Spinal cord (tissue), 10 donors: ENCODE data around the gene PCDHA6. TPM values are rescaled to one million over a fixed set of nuclear protein-coding genes. Genes with fewer than 3 reads are reported as not detected.
"Not testable (repeated sequence)": the region's sequence is repeated elsewhere in the genome, so short reads cannot be mapped to it uniquely, and the experiment has no call there.

Source experiments
- DNase-seq, 6 donors: peaks; one replicate each; pipeline versions ENCODE4 v3.0.0 to v3.0.0-alpha.2; 2013 to 2015; ENCODE audit warnings: low spot score in 6 of 6, low read depth in 4 of 6
- H3K27ac ChIP-seq: one replicate; pipeline ENCODE4 v1.5.1; 2013; ENCODE audit warnings: low read depth, low read length, control low read depth
- H3K27me3 ChIP-seq: one replicate; pipeline ENCODE4 v1.6.1; 2013; ENCODE audit warnings: low read length; ENCODE audit not compliant: control insufficient read depth, insufficient read depth
- H3K36me3 ChIP-seq: one replicate; pipeline ENCODE4 v1.6.1; 2013; ENCODE audit warnings: low read length; ENCODE audit not compliant: control insufficient read depth, insufficient read depth
- H3K4me1 ChIP-seq: one replicate; pipeline ENCODE4 v1.6.1; 2013; ENCODE audit warnings: low read length; ENCODE audit not compliant: control insufficient read depth, insufficient read depth
- H3K4me3 ChIP-seq: one replicate; pipeline ENCODE4 v1.5.1; 2013; ENCODE audit warnings: low read depth, low read length, control low read depth
- H3K9me3 ChIP-seq: one replicate; pipeline ENCODE4 v1.6.1; 2013; ENCODE audit warnings: low read length; ENCODE audit not compliant: control insufficient read depth, insufficient read depth
- WGBS: methylation state at CpG from one replicate; pipeline ENCODE4 v1.1.5; 2013; ENCODE audit warnings: missing lambda C conversion rate; ENCODE audit not compliant: insufficient coverage; 5-methylcytosine and 5-hydroxymethylcytosine counted together
- polyA plus RNA-seq, 2 donors: library from polyadenylated mRNA; unstranded; fragments of 120-200 nt; gene quantifications; one replicate each; pipeline ENCODE4 v1.2.1, GENCODE V29; 2013; ENCODE audit not compliant: insufficient read length in 2 of 2
- total RNA-seq, 2 donors: library from RNA; depleted of rRNA in 1 of 2; stranded (reverse); fragments of 120-200 nt in 1 of 2; fragments of >200 nt in 1 of 2; gene quantifications; one replicate each; pipeline versions ENCODE4 v1.2.3 to v1.2.4, GENCODE V29; 2013 to 2014
- donor health status: healthy.

Gene PCDHA6
- total and polyA plus RNA-seq, 4 donors = 3.0 to 12.9 (median 9.9) TPM

DNA sequence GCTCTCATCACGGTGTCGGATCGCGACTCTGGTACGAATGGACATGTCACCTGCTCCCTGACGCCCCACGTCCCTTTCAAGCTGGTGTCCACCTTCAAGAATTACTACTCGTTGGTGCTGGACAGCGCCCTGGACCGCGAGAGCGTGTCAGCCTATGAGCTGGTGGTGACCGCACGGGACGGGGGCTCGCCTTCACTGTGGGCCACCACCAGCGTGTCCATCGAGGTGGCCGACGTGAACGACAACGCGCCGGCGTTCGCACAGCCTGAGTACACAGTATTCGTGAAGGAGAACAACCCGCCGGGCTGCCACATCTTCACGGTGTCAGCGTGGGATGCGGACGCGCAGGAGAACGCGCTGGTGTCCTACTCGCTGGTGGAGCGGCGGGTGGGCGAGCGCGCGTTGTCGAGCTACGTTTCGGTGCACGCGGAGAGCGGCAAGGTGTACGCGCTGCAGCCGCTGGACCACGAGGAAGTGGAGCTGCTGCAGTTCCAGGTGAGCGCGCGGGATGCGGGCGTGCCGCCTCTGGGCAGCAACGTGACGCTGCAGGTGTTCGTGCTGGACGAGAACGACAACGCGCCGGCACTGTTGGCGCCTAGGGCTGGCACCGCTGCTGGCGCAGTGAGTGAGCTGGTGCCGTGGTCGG lies 31.6 kb upstream of the PCDHA6 start:
- H3K27me3 ChIP-seq, H3K4me1 ChIP-seq, H3K27ac ChIP-seq, H3K36me3 ChIP-seq, DNase-seq, H3K4me3 ChIP-seq: not testable (repeated sequence)
- peaks cover 14% of the 10 kb centered on the region for H3K9me3 ChIP-seq
- 46% methylated on average over 72 of the region's 72 CpGs for WGBS

DNA sequence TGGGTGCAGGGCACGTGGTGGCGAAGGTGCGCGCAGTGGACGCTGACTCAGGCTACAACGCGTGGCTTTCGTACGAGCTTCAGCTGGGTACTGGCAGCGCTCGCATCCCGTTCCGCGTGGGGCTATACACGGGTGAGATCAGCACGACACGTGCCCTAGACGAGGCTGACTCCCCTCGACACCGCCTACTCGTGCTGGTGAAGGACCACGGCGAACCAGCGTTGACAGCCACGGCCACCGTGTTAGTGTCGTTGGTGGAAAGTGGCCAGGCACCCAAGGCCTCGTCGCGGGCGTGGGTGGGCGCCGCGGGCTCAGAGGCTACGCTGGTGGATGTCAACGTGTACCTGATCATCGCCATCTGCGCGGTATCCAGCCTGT lies 31.1 kb upstream of the PCDHA6 start:
- no peak overlapping the region for H3K4me3 ChIP-seq
- no peaks in the 10 kb centered on the region for H3K27me3 ChIP-seq
- WGBS = 48% methylated on average over 39 of the region's 39 CpGs
- H3K9me3 ChIP-seq = peaks cover 14% of the 10 kb centered on the region
- DNase-seq = no peak
- H3K4me1 ChIP-seq = no peaks in the 10 kb centered on the region
- no peak overlapping the region for H3K27ac ChIP-seq
- peaks cover 8% of the 10 kb centered on the region for H3K36me3 ChIP-seq

DNA sequence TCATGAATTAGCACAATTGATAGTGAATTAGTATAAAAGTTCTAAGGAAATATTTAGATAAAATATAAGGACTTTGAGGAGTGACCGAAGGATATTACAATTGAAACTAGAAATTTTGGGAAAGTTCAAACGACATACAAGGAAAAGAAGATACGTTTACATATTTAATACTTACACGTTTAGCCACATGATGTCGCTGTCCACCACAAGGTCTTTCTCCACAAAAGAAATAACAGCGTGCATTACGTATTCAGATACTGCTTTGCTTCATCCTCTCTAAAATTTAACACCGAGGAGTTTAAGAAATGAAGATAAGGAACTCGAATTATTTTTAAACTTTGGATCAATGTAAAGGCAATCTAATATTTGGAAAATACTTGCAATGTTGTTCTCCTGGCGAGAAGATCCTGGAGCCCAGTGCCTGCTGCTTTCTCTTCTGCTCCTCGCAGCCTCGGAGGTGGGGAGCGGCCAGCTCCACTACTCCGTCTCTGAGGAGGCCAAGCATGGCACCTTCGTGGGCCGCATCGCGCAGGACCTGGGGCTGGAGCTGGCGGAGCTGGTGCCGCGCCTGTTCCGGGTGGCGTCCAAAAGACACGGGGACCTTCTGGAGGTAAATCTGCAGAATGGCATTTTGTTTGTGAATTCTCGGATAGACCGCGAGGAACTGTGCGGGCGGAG lies 26.8 kb upstream of the PCDHA6 start, which contains the start of gene PCDHA3:
PCDHA3 (plus strand) TSS at position 242 of the 678 bp plus-strand sequence.
- WGBS = 21% methylated on average over 21 of the region's 29 CpGs
- peak within 1 kb of the TSS; percentile 11 for H3K4me3 ChIP-seq
- H3K27ac ChIP-seq = no peak within 1 kb of the TSS
- peaks cover 17% of the 10 kb centered on the region for H3K9me3 ChIP-seq
- H3K27me3 ChIP-seq = no peaks in the 10 kb centered on the region
- no peaks in the 10 kb centered on the region for H3K4me1 ChIP-seq
- DNase-seq = peak in 2 of 6 donors; percentile 44 to 75
- peaks cover 16% of the 10 kb centered on the region for H3K36me3 ChIP-seq

DNA sequence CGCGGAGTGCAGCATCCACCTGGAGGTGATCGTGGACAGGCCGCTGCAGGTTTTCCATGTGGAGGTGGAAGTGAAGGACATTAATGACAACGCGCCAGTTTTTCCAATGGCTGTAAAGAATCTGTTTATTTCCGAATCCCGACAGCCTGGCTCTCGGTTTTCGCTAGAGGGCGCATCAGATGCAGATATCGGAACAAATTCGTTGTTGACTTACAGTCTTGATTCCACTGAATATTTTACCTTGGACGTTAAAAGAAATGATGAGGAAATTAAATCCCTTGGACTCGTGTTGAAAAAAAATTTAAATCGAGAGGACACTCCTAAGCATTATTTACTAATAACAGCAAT lies 26.3 kb upstream of the PCDHA6 start:
- Histone ChIP-seq H3K4me3 (no peak overlapping the region), H3K27me3 (no peaks in the 10 kb centered on the region), H3K9me3 (peaks cover 17% of the 10 kb centered on the region), H3K27ac (no peak overlapping the region), H3K4me1 (no peaks in the 10 kb centered on the region), H3K36me3 (peaks cover 15% of the 10 kb centered on the region)
- 2% methylated on average over 5 of the region's 16 CpGs for WGBS
- DNase-seq = peak in 2 of 6 donors; percentile 17 to 44

DNA sequence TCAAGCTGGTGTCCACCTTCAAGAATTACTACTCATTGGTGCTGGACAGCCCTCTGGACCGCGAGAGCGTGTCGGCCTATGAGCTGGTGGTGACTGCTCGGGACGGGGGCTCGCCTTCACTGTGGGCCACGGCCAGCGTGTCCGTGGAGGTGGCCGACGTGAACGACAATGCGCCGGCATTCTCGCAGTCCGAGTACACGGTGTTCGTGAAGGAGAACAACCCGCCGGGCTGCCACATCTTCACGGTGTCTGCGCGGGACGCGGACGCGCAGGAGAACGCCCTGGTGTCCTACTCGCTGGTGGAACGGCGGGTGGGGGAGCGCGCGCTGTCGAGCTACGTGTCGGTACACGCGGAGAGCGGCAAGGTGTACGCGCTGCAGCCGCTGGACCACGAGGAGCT lies 25.4 kb upstream of the PCDHA6 start:
- H3K4me1 ChIP-seq, DNase-seq, H3K27me3 ChIP-seq, H3K27ac ChIP-seq, H3K36me3 ChIP-seq, H3K4me3 ChIP-seq: not testable (repeated sequence)
- H3K9me3 ChIP-seq = peaks cover 10% of the 10 kb centered on the region
- WGBS = 39% methylated on average over 45 of the region's 45 CpGs

DNA sequence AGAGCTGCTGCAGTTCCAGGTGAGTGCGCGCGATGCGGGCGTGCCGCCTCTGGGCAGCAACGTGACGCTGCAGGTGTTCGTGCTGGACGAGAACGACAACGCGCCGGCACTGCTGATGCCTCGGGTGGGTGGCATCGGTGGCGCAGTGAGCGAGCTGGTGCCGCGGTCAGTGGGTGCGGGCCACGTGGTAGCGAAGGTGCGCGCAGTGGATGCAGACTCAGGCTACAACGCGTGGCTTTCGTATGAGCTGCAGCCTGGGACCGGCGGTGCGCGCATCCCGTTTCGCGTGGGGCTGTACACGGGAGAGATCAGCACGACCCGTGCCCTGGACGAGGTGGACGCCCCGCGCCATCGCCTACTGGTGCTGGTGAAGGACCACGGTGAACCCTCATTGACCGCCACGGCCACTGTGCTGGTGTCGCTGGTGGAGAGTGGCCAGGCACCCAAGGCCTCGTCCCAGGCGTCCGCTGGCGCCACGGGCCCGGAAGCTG lies 24.9 kb upstream of the PCDHA6 start:
- no peak for DNase-seq
- H3K27ac ChIP-seq = no peak overlapping the region
- H3K4me3 ChIP-seq = no peak overlapping the region
- H3K4me1 ChIP-seq = no peaks in the 10 kb centered on the region
- 34% methylated on average over 53 of the region's 53 CpGs for WGBS
- no peaks in the 10 kb centered on the region for H3K27me3 ChIP-seq
- H3K9me3 ChIP-seq = peaks cover 15% of the 10 kb centered on the region
- H3K36me3 ChIP-seq = peaks cover 8% of the 10 kb centered on the region

DNA sequence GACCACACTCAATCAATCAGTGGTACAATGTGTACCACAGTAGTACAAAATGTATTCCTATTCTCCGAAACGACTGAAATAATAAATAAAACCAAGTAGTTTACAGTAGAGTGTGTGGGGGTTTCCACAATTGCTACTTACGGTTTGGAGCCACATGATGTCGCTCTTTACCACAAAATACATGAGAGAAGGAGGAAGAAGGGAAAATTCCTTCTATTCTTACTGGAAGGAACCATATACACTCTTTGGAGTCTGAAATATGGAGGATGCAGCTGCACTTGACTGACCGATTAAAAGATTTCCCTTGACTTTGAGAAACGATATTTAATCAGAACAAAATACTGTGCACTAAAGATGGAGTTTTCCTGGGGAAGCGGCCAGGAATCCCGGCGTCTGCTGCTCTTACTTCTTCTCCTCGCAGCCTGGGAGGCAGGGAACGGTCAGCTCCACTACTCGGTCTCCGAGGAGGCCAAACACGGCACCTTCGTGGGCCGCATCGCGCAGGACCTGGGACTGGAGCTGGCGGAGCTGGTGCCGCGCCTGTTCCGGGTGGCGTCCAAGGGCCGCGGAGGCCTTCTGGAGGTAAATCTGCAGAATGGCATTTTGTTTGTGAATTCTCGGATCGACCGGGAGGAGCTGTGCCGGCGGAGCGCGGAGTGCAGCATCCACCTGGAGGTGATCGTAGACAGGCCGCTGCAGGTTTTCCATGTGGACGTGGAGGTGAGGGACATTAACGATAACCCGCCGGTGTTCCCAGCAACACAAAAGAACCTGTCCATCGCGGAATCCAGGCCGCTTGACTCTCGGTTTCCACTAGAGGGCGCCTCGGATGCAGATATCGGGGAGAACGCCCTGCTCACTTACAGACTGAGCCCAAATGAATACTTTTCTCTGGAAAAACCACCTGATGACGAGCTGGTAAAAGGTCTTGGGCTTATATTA lies 20.7 kb upstream of the PCDHA6 start, which contains the start of gene PCDHA4:
PCDHA4 (plus strand) TSS at position 235 of the 942 bp plus-strand sequence.
- H3K27ac ChIP-seq = no peak within 1 kb of the TSS
- peak in 2 of 6 donors; percentile 59 to 70 for DNase-seq
- peaks cover 19% of the 10 kb centered on the region for H3K36me3 ChIP-seq
- H3K9me3 ChIP-seq = peaks cover 17% of the 10 kb centered on the region
- no peaks in the 10 kb centered on the region for H3K27me3 ChIP-seq
- 18% methylated on average over 42 of the region's 47 CpGs for WGBS
- no peak within 1 kb of the TSS for H3K4me3 ChIP-seq
- H3K4me1 ChIP-seq = no peaks in the 10 kb centered on the region

DNA sequence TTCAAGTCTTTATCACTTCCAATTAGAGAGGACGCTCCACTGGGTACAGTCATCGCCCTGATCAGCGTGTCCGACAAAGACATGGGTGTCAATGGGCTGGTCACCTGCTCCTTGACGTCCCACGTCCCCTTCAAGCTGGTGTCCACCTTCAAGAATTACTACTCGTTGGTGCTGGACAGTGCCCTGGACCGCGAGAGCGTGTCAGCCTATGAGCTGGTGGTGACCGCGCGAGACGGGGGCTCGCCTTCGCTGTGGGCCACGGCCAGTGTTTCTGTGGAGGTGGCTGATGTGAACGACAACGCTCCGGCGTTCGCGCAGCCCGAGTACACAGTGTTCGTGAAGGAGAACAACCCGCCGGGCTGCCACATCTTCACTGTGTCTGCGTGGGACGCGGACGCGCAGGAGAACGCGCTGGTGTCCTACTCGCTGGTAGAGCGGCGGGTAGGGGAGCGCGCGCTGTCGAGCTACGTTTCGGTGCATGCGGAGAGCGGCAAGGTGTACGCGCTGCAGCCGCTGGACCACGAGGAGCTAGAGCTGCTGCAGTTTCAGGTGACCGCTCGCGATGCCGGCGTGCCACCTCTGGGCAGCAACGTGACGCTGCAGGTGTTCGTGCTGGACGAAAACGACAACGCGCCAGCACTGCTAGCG lies 19.4 kb upstream of the PCDHA6 start:
- not testable (repeated sequence) for H3K4me3 ChIP-seq, H3K4me1 ChIP-seq, H3K27me3 ChIP-seq, H3K27ac ChIP-seq, DNase-seq
- peaks cover 11% of the 10 kb centered on the region for H3K36me3 ChIP-seq
- peaks cover 12% of the 10 kb centered on the region for H3K9me3 ChIP-seq
- 53% methylated on average over 62 of the region's 62 CpGs for WGBS

DNA sequence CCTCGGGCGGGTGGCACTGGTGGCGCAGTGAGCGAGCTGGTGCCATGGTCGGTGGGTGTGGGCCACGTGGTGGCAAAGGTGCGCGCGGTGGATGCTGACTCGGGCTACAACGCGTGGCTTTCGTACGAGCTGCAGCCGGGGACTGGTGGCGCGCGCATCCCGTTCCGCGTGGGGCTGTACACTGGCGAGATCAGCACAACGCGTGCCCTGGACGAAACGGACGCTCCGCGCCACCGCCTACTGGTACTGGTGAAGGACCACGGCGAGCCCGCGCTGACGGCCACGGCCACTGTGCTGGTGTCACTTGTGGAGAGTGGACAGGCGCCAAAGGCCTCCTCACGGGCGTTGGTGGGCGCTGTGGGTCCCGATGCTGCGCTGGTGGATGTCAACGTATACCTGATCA lies 18.9 kb upstream of the PCDHA6 start:
- H3K9me3 ChIP-seq = peaks cover 10% of the 10 kb centered on the region
- H3K4me1 ChIP-seq = no peaks in the 10 kb centered on the region
- no peak overlapping the region for H3K4me3 ChIP-seq
- peaks cover 11% of the 10 kb centered on the region for H3K36me3 ChIP-seq
- no peaks in the 10 kb centered on the region for H3K27me3 ChIP-seq
- no peak overlapping the region for H3K27ac ChIP-seq
- 60% methylated on average over 43 of the region's 43 CpGs for WGBS
- DNase-seq = no peak
